Activated CD8-positive, alpha-beta memory T cell treated with anti-CD3 and anti-CD28 coated beads, Interleukin-2, amount 50 U/mL, for 24 hours (primary cell): ENCODE data around the gene ABCB8.

ENCODE experiments used
- DNase-seq: peaks from one replicate; pipeline ENCODE4 v3.0.0-alpha.2; 2020; ENCODE audit errors: extremely low read depth

Gene ABCB8

DNA sequence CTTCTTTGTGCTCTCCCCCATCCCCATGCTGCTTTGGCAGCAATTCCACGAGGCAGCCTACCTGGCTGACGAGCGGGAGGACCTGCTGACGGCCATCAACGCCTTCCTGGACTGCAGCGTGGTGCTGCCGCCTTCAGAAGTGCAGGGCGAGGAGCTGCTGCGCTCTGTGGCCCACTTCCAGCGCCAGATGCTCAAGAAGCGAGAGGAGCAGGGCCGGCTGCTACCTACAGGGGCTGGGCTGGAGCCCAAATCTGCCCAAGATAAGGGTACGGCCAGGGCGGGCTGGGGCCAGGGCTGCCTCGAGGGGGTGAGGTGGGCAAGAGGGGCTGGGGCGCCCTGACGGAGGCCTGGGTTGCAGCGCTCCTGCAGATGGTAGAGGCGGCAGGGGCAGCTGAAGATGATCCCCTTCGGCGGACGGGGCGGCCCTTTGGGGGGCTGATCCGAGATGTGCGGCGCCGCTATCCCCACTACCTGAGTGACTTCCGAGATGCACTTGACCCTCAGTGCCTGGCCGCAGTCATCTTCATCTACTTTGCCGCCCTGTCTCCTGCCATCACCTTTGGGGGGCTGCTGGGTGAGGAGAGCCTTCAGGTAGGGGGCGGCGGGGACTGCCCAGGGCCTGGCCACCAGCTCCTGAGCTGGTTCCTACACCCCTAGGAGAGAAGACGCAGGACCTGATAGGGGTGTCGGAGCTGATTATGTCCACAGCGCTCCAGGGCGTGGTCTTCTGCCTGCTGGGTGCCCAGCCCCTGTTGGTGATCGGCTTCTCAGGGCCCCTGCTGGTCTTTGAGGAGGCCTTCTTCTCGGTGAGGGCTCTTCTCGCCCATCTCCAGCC, 43.0 kb downstream of the ABCB8 start:
- DNase-seq, result no peak

DNA sequence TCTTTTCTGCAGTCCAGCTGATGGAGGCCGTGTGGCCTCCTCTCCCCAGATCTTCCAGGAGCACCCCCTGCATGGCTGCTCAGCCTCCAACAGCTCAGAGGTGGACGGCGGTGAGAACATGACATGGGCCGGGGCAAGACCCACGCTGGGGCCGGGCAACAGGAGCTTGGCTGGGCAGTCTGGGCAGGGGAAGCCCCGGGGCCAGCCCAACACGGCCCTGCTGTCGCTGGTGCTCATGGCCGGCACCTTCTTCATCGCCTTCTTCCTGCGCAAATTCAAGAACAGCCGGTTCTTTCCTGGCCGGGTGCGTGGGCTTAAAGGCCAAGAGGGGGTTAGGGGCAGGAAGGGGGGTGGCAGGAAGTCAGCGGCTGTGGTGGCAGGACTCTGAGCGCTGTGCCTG, 45.7 kb downstream of the ABCB8 start:
- no peak for DNase-seq

DNA sequence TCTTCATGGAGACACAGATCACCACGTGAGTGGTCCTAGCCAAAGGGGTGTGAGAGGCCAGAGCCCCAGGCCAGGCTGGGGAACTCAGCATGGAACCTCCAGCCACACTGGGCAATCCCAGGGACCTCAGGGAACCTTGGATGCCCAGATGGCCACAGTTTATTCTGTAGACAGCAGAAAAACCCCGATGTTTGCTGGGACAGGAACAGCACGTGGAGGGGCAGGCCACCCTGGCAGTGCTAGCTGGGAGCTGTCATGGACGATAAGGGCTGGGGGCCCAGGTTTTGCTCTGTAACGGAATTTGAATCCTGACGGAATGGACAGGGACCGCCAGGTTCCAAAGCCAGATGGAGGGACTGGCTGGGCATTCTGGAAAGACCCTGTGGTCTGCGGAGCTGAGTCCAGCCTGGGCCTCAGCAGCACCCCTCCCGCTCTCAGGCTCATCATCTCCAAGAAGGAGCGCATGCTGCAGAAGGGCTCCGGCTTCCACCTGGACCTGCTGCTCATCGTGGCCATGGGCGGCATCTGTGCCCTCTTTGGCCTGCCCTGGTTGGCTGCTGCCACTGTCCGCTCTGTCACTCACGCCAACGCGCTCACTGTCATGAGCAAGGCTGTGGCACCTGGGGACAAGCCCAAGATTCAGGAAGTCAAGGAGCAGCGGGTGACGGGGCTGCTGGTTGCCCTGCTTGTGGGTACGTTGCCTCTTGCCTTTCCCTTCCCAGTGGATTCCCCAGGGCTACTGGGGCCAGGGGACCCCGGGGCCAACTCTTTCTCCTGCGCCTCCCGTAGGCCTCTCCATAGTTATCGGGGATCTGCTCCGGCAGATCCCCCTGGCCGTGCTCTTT, 46.8 kb downstream of the ABCB8 start:
- no peak for DNase-seq

DNA sequence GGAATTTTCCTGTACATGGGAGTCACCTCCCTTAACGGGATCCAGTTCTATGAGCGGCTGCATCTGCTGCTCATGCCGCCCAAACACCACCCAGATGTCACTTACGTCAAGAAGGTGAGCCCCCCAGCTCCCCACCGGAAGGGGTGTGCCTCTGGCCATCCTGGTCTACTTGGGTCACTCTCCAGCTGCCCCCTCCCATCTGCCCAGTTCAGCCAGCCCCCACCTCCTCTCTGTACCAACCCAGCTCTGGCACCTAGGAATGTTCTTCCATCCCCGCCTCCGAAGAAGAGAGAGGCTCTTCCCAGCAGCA, 47.4 kb downstream of the ABCB8 start:
- no peak for DNase-seq

DNA sequence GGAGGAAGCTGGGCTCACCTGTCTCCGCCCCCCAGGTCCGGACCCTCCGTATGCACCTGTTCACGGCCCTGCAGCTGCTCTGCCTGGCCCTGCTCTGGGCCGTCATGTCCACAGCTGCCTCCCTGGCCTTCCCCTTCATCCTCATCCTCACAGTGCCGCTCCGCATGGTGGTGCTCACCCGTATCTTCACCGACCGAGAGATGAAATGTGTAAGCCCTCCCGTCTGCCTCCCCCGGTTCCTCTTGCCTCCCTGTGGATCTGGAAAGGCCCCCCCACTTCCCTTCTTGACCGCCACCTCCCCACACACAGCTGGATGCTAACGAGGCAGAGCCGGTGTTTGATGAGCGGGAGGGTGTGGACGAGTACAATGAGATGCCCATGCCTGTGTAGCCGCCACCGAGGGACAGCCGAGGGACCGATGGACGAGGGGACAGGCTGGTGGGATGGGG, 47.8 kb downstream of the ABCB8 start:
- DNase-seq, result no peak

DNA sequence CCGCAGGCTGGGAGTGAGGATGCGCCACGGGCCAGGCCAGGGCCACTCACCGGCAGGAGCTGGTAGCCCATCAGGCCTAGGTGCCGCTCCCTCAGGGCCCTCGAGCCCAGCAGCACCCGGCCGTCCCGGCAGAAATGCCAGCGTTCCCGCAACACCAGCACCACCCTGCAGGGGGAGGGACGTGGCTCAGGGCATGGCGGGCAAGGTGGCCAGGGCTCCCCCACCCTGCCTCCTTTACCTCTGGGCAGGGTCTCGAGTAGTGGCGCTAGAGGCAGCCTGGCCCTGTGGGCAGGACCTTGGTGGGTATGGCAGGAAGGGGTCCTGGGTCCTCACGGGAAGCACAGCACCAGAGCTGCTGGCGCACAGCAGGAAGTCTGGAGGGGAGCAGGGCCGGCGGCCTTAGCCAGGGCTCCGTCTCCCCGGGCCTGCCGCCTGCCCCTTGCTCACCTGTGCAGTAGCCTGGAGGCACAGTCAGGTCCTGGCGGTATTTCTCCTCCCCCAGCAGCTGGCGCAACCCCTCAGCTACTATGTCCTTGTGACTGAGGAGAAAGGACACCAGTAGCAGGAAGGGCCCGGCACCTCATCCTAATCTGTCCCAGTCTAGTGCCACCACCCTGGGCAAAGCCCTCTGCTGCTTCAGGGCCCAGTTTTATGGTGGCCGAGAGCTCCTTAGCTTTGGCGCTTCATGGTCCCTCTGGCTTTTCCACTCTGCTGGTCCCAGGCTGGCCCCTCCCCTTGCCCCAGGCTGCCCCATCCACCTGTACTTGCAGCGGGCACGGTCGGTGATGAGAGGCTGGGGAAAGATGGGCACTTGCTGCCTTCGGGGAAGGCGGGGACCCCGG, 48.8 kb downstream of the ABCB8 start:
- no peak for DNase-seq

DNA sequence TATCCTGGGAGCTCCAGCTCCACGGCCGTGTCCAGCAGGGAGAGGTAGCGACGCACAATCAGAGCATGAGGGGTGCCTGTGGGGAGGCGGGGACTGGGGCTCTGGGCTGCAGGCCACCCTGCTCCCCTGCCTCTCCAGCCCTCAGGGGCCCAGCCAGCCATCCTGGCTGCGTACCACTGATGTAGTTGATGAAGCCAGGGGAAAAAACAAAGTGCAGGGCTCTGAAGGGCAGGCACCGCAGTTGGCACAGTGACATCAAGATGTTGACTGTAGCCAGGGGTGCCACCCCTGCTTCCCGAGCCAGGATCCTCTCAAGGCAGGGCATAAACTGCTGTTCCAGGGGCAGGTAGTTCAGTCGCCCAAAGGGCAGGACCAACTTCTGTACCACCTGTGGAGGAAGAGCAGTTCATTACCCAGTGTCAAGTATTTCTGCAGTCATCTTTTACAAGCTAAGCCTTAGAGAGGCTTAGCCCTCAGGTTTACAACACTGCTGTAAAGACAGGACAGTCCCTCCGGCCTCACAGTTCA, 49.5 kb downstream of the ABCB8 start:
- DNase-seq, result no peak

DNA sequence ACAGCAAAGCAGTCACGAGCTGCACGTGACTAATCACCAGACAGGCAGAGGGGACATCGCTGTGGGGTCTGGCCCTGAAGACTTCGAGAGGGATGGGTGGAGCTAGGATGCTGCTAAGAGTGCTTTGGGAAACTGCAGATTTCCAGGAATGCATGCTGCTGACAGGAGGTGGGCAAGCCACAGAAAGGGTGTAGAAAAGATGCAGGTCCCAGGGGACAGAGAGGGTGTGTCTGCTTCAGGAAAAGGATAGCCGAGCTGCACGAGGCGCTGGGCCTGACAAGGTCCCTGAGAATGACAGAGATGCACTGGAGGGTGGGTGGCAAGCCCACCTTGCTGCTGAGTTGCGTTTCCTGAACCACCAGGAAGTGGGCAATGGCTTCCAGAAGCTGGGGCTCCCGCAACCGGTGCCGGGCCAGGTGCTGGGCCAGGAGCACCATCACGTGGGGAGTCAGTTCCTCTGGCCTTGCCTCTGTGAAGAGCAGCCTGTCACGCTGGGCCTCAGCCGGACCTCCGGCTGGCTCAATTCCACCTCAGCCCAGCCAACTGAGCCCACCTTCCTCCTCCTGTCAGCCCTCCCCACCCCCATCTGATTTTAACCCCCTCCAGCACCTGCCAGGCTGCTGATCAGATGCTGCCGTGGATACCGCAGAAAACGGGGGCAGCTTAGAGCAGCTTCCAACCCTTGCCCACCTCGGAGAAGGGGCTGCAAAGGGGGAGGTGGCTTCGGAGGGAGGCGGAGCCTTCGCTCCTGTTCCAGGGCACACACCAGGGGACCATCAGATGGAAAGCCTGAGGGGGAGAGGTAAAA, 50.2 kb downstream of the ABCB8 start:
- DNase-seq, result no peak

DNA sequence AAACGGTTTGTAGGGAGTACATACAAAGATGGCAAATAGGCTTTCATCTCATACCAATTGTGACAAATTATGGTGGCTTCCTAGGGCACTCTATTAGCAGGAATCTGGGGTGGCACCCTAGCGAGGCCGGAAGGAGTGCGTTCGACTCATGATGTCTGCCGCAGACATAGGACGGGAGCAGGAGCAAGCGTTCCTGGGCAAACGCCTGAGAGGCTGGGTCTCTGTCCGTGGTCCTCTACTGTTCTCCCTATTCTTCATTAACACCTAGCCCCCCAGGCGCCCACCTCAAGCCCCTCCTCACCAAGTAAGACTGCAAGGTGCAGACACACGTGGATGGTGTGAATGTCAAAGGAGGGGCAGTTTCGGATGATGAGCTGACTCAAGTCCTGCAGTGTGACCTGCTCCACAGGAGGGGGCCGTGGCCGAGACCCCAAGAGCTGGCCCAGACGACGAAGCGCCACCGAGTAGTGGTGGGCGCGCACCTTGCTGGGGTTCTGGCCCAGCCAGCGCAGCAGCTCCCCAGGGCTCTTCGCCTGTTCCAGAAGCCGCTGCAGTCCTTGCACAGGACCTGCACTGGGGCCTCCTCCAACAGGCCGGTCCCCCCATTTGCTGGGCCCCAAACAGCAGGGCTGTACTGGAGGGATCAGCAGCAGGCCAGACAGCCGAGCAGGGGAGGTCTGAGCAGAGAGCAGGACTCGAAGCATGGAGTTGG, 51.1 kb downstream of the ABCB8 start:
- no peak for DNase-seq

DNA sequence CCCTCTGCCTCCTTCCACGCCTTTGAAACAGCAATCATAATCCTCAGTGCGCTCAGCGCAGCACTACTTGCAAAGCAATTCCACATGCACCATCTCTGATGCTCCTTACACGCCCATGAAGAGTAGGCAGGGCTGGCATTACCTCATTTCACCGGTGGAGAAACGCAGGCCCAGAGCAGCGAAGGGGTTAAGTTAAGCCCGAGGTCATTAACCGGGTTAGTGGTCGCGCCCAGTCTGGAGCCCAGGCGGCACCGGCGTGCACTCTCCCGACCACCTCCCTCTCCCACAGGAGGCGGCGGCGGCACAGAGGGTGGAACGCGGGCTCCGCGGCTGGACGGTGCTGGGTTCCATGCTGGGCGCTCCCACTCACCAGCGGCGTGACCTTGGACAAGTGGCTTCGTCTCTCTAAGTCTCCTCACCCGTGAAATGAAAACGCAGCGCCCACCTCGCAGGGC, 51.8 kb downstream of the ABCB8 start:
- DNase-seq, result no peak

DNA sequence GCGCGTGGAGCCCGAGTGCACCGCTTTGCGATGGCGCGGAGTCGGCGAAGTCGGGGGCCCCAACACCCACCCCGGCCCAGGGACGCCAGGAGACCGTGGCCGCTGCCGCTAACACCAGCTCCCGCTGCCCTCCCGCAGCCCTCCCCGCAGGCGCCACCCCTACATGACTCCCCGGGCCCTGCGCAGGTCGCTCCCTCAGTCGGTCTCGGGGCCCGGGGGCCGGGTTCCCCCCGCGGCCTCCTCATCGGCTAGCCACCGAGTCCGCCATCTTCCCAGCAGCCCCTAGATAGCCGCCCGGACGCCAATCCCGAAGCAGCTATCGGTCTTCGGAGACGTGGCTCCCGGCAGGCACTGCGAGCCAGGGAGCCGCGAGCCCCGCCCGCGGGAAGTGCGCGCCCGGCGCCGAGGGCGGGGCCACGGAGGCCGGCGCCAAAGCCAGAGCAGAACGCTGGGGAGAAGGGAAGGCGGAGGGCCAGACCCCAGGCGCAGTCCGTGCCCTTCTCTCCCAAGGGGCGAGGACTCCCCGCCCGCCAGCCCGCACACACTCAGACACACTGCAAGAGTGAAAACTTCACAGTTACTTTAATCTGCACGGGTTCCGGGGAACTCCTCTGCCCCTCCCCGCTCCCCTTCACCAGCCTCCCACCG, 52.4 kb downstream of the ABCB8 start, which contains the start of gene FASTK:
Gene FASTK, minus strand, starts transcription at position 288 of the 648 bp plus-strand sequence. Its CDS starts 43 bp downstream, at position 245.
- peak; percentile 75 for DNase-seq

DNA sequence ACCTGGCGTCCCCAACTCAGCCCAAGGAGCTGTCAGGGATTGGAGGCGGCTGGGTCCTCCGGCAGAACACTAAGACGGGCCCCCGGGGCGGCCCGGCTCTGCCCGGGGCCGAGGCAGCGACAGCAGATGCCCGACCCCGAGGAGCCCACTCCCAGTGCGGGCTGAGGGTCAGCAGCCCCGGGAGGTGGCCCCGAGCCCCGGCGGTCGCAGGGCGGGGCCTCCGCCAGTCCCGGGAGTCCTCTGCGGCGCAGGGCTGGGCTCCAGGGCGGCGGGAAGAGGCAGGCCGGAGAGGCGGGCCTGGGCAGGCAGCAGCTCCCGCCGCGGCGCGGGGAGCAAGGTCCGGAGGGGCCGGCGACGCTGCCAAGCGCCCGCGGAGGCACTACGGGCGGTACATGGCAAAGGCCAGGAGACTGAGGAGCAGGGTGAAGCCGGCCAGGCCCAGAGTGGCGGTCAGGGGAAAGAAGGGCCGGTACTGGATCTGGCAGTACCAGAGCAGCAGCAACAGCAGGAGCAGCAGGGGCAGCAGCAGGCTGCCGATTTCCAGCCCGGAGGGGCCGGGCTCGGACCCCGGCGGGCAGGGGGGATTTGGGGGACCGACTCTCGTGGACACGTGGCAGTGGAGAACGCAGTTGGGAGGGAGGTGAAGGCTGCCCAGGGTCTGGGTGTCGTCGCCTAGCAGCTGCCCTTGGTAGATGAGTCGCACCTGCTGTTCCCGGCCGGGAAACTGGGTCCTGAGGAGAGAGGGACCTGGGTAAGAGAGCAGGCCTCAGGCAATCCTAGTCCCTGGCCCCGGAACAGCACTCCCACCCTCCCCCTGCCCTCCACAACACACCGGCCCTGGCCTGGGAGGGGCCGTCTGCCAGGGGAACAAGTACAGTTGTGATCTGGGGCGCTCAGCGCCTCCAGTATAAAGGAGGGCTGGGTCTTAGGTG, 53.2 kb downstream of the ABCB8 start:
- no peak for DNase-seq

DNA sequence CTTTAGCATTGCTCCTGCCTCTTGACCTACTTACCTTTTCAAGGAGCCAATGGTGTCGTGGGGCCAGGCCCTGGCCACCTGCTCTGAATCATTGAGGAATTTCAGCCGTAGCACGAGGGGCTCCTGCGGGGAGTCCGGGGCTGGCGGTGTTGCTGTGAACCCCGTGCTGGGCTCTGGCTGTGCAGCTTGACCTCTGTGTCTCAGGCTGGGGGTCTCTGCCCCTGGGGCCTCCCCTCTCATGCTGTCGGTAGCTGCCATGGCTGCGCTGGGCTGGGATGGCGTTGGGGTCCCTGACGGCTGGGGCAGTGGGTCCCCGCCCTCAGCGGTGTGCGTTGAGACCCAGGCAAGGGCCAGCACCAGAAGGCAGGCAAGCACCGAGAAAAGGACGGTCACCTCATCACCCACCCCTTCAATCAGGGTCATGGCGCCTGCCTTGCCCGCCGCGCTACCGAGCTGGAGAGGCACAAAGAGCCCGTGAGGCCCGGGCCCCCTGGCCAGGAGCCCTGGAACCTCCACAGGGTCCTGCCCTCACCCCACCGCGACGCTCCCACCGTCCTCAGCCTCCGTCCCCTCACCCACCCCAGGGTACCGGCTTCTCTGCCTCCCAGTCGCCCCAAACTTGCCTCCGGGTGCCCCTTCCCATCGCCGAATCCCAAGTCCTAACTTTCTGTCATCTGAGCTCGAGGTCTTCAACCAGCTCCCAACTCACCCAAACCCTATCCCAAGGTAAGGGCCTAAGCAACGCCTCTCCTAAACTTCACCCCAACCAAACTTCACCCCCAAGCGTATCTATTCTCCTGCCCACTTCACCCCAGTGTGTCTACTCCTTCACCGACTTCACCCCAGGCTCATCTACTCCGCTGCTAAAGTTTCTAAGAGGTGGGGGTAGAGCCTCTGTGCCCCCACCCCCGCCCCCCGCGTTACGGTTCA, 54.2 kb downstream of the ABCB8 start:
- no peak for DNase-seq

DNA sequence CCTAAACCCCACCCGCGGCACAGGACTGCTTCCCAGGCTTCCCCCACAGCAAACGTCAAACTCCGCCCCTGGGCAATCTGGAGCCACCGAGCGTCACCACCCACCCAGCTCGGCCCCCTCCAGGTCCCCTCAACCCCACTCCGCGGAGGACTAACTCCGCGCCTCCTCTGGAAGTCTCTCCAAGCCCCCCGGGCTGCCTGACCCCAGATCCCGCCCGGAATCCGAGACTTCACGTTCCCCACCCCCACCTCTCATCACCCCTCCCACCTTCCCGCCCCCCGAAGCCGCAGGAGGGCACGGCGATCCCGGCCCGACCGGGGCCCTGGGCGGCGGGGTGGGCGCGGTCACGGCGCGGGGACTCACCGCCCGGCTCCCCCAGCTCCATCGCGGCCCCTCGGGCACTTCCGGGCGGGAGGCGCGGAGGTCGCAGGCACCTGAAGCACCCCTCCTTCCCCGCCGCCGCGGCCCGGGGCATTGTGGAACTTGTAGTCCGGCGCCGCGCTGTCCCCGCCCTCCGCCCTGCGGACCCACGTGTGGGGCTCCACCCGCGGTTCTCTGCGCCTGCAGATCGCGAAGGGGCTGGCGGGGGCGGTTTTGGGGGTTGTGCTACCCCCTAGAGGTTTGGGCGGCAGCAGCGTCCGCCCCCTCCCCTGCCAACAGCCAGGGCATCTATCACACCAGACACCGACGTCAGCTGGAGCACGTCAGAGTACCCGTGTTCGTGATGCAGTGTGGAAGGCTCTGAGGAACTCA, 55.0 kb downstream of the ABCB8 start, which contains the start of gene TMUB1:
Gene TMUB1, minus strand, starts transcription at position 423 of the 753 bp plus-strand sequence. CDS start 930 bp downstream, outside the sequence.
- DNase-seq, result peak; percentile 59

DNA sequence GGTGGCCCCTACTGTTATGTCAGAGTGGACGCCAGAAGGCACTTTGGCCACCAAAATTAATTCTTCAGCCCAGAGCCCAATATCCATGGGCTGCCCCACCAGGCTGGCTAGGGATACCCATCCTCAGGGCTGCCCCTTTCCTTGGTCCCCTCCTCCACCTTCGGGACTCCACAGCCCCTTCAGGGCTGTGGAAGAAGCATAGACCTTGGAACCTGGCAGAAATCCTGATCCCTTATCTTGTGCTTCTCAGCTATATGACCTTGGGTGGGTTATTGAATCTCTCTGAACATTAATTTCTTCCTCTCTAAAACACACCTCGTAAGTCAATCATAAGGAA, 55.5 kb downstream of the ABCB8 start:
- no peak for DNase-seq

DNA sequence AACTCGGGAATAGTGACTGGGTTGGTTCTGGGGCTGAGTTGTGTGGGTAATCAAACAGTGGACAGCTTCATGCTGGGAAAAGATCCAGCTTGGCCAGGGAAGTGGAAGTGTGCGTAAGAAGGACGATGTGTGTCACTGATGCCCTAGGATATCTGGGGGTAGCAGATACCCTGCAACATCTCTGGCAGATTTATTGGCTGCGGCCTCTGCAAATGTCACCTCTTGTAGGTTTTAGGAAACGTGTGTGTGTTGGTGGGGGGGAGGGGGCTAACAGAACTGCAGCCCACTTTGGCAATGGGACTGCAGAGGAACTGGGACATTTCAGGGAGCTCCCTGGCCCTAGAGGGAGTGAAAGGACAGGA, 57.1 kb downstream of the ABCB8 start:
- DNase-seq, result no peak
